HEK293 (cell line): ENCODE measurements around the gene PFN3.

Source experiments
- ELK4 ChIP-seq: IDR thresholded peaks from 2 replicates; pipeline ENCODE4 v1.6.1; 2011; ENCODE audit warnings: mild to moderate bottlenecking, low read depth, low read length, borderline replicate concordance
- GLIS2 ChIP-seq: fragments of 450-650 bp; formaldehyde crosslinking; IDR thresholded peaks from 2 replicates; pipeline ENCODE4 v1.5.1; 2016; ENCODE audit warnings: missing biosample characterization, missing genetic modification characterization
- KLF9 ChIP-seq: fragments of 450-650 bp; formaldehyde crosslinking; IDR thresholded peaks from 2 replicates; pipeline ENCODE4 v1.5.1; 2016; ENCODE audit warnings: missing biosample characterization, missing genetic modification characterization, low read depth
- MEIS1 ChIP-seq: sonication (generic); formaldehyde crosslinking; IDR thresholded peaks from 2 replicates; pipeline ENCODE4 v1.8.1; 2022; ENCODE audit warnings: missing genetic modification reagents, mild to moderate bottlenecking, borderline replicate concordance
- PRDM2 ChIP-seq: fragments of 450-650 bp; formaldehyde crosslinking; IDR thresholded peaks from 2 replicates; pipeline ENCODE4 v1.5.1; 2016; ENCODE audit warnings: missing biosample characterization, missing genetic modification characterization, borderline replicate concordance
- SP3 ChIP-seq: fragments of 450-650 bp; formaldehyde crosslinking; IDR thresholded peaks from 2 replicates; pipeline ENCODE4 v1.5.1; 2016; ENCODE audit warnings: missing biosample characterization, missing genetic modification characterization
- SP7 ChIP-seq: fragments of 450-650 bp; formaldehyde crosslinking; IDR thresholded peaks from 2 replicates; pipeline ENCODE4 v1.5.1; 2016; ENCODE audit warnings: missing biosample characterization, missing genetic modification characterization
- TSHZ1 ChIP-seq: fragments of 450-650 bp; formaldehyde crosslinking; IDR thresholded peaks from 2 replicates; pipeline ENCODE4 v1.5.1; 2016; ENCODE audit warnings: missing biosample characterization, missing genetic modification characterization, borderline replicate concordance
- ZFP3 ChIP-seq: fragments of 450-650 bp; formaldehyde crosslinking; IDR thresholded peaks from 2 replicates; pipeline ENCODE4 v1.5.1; 2016; ENCODE audit warnings: low read depth, missing biosample characterization, missing genetic modification characterization
- ZNF16 ChIP-seq: fragments of 450-650 bp; formaldehyde crosslinking; IDR thresholded peaks from 2 replicates; pipeline ENCODE4 v1.5.1; 2016; ENCODE audit warnings: low read depth, missing biosample characterization, missing genetic modification characterization
- ZNF239 ChIP-seq: fragments of 450-650 bp; formaldehyde crosslinking; IDR thresholded peaks from 2 replicates; pipeline ENCODE4 v1.5.1; 2016; ENCODE audit warnings: missing biosample characterization, missing genetic modification characterization
- ZNF280D ChIP-seq: fragments of 450-650 bp; formaldehyde crosslinking; IDR thresholded peaks from 2 replicates; pipeline ENCODE4 v1.5.1; 2016; ENCODE audit warnings: missing biosample characterization, missing genetic modification characterization
- ZNF335 ChIP-seq: fragments of 450-650 bp; formaldehyde crosslinking; conservative IDR thresholded peaks from 2 replicates; pipeline ENCODE4 v1.5.1; 2016; ENCODE audit warnings: missing biosample characterization, missing genetic modification characterization
- ZNF341 ChIP-seq: fragments of 450-650 bp; formaldehyde crosslinking; IDR thresholded peaks from 2 replicates; pipeline ENCODE4; 2016; ENCODE audit warnings: low read depth, missing biosample characterization, missing genetic modification characterization
- ZNF366 ChIP-seq: fragments of 450-650 bp; formaldehyde crosslinking; conservative IDR thresholded peaks from 2 replicates; pipeline ENCODE4 v1.5.1; 2016; ENCODE audit warnings: missing biosample characterization, missing genetic modification characterization
- ZNF398 ChIP-seq: fragments of 450-650 bp; formaldehyde crosslinking; IDR thresholded peaks from 2 replicates; pipeline ENCODE4 v1.5.1; 2017; ENCODE audit warnings: missing biosample characterization, missing genetic modification characterization
- ZNF423 ChIP-seq: fragments of 450-650 bp; formaldehyde crosslinking; IDR thresholded peaks from 2 replicates; pipeline ENCODE4 v1.5.1; 2016; ENCODE audit warnings: missing biosample characterization, missing genetic modification characterization
- ZNF626 ChIP-seq: fragments of 450-650 bp; sonication (Bioruptor Pico); formaldehyde crosslinking; IDR thresholded peaks from 2 replicates; pipeline ENCODE4 v1.5.1; 2018; ENCODE audit warnings: missing biosample characterization, missing genetic modification characterization, inconsistent platforms
- ZNF629 ChIP-seq: fragments of 450-650 bp; formaldehyde crosslinking; IDR thresholded peaks from 2 replicates; pipeline ENCODE4 v1.5.1; 2017; ENCODE audit warnings: missing biosample characterization, missing genetic modification characterization
- ZNF658 ChIP-seq: fragments of 450-650 bp; formaldehyde crosslinking; IDR thresholded peaks from 2 replicates; pipeline ENCODE4; 2016; ENCODE audit warnings: missing biosample characterization, missing genetic modification characterization

Gene PFN3

GRCh38 chr5:177366528-177367322 is 33.7 kb downstream of the PFN3 start (continued):
- TF ChIP-seq ZNF366, result peak; percentile 62
- peak; percentile 61 for TF ChIP-seq ZNF341
- no peak for TF ChIP-seq MEIS1 (CRISPR knock-in tag)
- TF ChIP-seq ZNF16 (tag by site-specific recombination), result no peak
- TF ChIP-seq PRDM2 (tag by site-specific recombination), result no peak
- TF ChIP-seq ZNF658 (tag by site-specific recombination), result no peak
- TF ChIP-seq TSHZ1 (tag by site-specific recombination), result no peak
- no peak for TF ChIP-seq ZNF239
- TF ChIP-seq GLIS2, result peak; percentile 86
- TF ChIP-seq ZNF423 (tag by site-specific recombination), result no peak
- peak; percentile 89 for TF ChIP-seq ZNF398
- peak; percentile 86 for TF ChIP-seq SP3 (tag by site-specific recombination)
- peak; percentile 49; the same call in 1 of the 2 replicates for TF ChIP-seq KLF9 (tag by site-specific recombination)
- TF ChIP-seq ZFP3 (tag by site-specific recombination), result no peak
- TF ChIP-seq ELK4, result no peak
- no peak for TF ChIP-seq ZNF280D (tag by site-specific recombination)
- TF ChIP-seq ZNF629, result no peak
- TF ChIP-seq SP7 (tag by site-specific recombination), result peak; percentile 56
- no peak for TF ChIP-seq ZNF626 (tag by site-specific recombination)
- peak; percentile 81 for TF ChIP-seq ZNF335 (tag by site-specific recombination)
